NCI-H446 treated with DMSO at 0.1 percent for 48 hours (cell line): Measurements from ENCODE around the gene CWC15.
"Not testable (repeated sequence)": the region's sequence is repeated elsewhere in the genome, so short reads cannot be mapped to it uniquely, and the experiment has no call there.

Source experiments
- DNase-seq: peaks from one replicate; lab custom pipeline; 2025; lab: John Stamatoyannopoulos, UW

The CWC15 gene

GRCh38 chr11:94913718-94914394 is 59.5 kb downstream of the CWC15 start:
- not testable (repeated sequence) for DNase-seq

- no peak for DNase-seq
Measured at GRCh38 chr11:94912806-94913205, 60.5 kb downstream of the CWC15 start.
